ENCODE data around the gene PCNX1. TPM values are rescaled to one million over a fixed set of nuclear protein-coding genes. Genes with fewer than 3 reads are reported as not detected.

The PCNX1 gene
- total RNA-seq, 1 donor from 2014 or later: 68.8 TPM

DNA sequence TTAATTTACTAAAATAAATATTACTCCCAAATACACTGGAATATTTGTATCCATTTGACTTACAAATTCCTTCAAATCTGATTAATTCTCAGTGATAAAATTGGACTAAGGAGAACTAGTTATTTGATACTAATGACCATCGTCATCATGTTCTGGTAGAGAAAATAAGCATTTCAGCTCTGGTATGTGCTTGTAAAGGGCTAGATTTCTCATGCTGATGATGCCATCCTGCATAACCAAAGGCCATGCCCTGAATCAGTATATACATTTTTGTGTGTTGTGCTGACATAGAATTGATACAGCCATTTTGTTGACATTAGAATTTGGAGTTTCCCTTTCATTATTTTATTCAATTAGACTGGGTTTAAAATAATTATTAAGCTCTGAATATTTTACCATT lies 148.9 kb downstream of the PCNX1 start:
- no peaks in the 10 kb centered on the region for H3K4me1 Mint-ChIP-seq (ENCODE audit: unreplicated experiment)
- no peak overlapping the region for H3K4me3 Mint-ChIP-seq (ENCODE audit: unreplicated experiment)
- no peak for DNase-seq (ENCODE audit: low spot score)
- no peaks in the 10 kb centered on the region for H3K9me3 Mint-ChIP-seq (ENCODE audit: unreplicated experiment)
- no peaks in the 10 kb centered on the region for H3K27me3 Mint-ChIP-seq (ENCODE audit: unreplicated experiment)
- H3K36me3 Mint-ChIP-seq (ENCODE audit: low read depth, unreplicated experiment): peaks cover 21% of the 10 kb centered on the region
- no peak overlapping the region for H3K27ac Mint-ChIP-seq (ENCODE audit: unreplicated experiment)
- TF ChIP-seq, protein P1, sequence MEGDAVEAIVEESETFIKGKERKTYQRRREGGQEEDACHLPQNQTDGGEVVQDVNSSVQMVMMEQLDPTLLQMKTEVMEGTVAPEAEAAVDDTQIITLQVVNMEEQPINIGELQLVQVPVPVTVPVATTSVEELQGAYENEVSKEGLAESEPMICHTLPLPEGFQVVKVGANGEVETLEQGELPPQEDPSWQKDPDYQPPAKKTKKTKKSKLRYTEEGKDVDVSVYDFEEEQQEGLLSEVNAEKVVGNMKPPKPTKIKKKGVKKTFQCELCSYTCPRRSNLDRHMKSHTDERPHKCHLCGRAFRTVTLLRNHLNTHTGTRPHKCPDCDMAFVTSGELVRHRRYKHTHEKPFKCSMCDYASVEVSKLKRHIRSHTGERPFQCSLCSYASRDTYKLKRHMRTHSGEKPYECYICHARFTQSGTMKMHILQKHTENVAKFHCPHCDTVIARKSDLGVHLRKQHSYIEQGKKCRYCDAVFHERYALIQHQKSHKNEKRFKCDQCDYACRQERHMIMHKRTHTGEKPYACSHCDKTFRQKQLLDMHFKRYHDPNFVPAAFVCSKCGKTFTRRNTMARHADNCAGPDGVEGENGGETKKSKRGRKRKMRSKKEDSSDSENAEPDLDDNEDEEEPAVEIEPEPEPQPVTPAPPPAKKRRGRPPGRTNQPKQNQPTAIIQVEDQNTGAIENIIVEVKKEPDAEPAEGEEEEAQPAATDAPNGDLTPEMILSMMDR (IDR thresholded peaks at IDR 0.05; ENCODE audit: unreplicated experiment): no peak

DNA sequence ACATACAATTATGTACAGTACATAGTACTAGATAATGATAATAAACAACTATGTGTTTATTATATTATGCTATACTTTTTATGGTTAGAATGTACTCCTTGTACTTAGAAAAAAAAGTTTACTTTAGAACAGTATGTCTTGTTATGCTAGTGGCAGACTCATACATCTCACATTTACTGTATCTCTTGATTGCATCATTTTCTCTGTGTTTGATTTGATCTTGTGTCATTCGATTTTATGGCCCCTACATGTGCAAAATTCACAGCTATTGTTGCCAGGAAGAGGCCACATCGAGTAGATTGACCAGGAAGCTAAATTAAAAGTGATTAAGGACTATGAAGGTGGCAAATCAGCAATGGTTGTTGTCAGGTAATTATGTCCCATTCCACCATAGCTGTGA lies 153.0 kb downstream of the PCNX1 start:
- H3K4me3 Mint-ChIP-seq (ENCODE audit: unreplicated experiment): no peak overlapping the region
- peaks cover 25% of the 10 kb centered on the region for H3K36me3 Mint-ChIP-seq (ENCODE audit: low read depth, unreplicated experiment)
- DNase-seq (ENCODE audit: low spot score): no peak
- TF ChIP-seq, protein P1 (IDR thresholded peaks at IDR 0.05; ENCODE audit: unreplicated experiment): no peak
- no peak overlapping the region for H3K27ac Mint-ChIP-seq (ENCODE audit: unreplicated experiment)
- no peaks in the 10 kb centered on the region for H3K9me3 Mint-ChIP-seq (ENCODE audit: unreplicated experiment)
- H3K4me1 Mint-ChIP-seq (ENCODE audit: unreplicated experiment): peaks cover 2% of the 10 kb centered on the region
- H3K27me3 Mint-ChIP-seq (ENCODE audit: unreplicated experiment): no peaks in the 10 kb centered on the region

DNA sequence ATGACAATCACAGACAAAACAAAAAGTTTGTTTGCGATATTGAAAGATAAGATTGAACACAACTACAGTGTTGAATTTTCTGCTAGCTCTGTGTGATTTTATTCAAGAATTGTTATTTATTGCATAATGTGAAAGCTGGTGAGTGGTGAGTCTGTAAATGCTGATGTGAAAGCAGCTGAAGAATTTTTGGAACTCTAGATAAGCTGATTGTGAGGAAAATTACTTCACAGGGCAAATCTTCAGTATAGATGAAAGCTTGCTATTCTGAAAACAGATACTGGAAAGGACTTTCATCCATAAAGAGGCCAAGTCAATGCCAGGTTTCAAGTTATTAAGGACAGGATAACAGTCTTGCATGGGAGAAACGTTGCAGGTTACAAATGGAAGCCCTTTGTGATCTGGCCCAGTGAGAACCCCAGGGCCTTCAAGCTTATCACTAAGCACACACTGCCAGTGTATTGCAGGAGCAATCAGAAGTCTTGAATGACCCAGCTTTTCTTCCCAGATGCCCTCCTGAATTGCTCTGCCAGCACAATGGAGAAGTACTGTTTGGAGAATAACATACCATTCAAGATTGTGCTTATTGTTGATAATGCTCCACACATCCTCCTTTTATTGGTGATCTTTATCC lies 153.7 kb downstream of the PCNX1 start:
- Mint-ChIP-seq H3K4me3 (ENCODE audit: unreplicated experiment) (no peak overlapping the region), H3K27ac (ENCODE audit: unreplicated experiment) (no peak overlapping the region), H3K4me1 (ENCODE audit: unreplicated experiment) (peaks cover 2% of the 10 kb centered on the region), H3K36me3 (ENCODE audit: low read depth, unreplicated experiment) (peaks cover 32% of the 10 kb centered on the region), H3K9me3 (ENCODE audit: unreplicated experiment) (no peaks in the 10 kb centered on the region), H3K27me3 (ENCODE audit: unreplicated experiment) (no peaks in the 10 kb centered on the region)
- DNase-seq (ENCODE audit: low spot score): no peak
- TF ChIP-seq, protein P1 (IDR thresholded peaks at IDR 0.05; ENCODE audit: unreplicated experiment): no peak

DNA sequence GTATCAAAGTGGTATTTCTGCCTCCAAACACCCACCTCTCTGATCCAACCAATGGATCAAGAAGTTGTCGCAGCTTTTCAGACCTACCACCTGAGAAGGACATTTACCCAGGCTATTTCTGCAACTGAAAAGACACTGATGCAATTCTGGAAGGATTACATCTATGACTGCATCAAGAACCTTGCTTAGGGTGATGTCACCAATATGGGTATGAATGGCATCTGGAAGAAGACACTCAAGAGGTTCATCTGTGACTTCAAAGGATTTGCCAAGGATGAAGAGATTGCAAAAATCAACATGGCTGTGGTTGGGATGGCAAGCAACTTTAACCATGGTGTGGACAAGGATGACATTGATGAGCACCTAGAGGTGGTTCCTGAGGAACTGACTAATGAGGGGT lies 154.2 kb downstream of the PCNX1 start:
- DNase-seq (ENCODE audit: low spot score): no peak
- peaks cover 37% of the 10 kb centered on the region for H3K36me3 Mint-ChIP-seq (ENCODE audit: low read depth, unreplicated experiment)
- peaks cover 2% of the 10 kb centered on the region for H3K4me1 Mint-ChIP-seq (ENCODE audit: unreplicated experiment)
- peak overlapping the region; percentile 19 for H3K4me3 Mint-ChIP-seq (ENCODE audit: unreplicated experiment)
- TF ChIP-seq, protein P1 (IDR thresholded peaks at IDR 0.05; ENCODE audit: unreplicated experiment): no peak
- no peak overlapping the region for H3K27ac Mint-ChIP-seq (ENCODE audit: unreplicated experiment)
- H3K27me3 Mint-ChIP-seq (ENCODE audit: unreplicated experiment): no peaks in the 10 kb centered on the region
- no peaks in the 10 kb centered on the region for H3K9me3 Mint-ChIP-seq (ENCODE audit: unreplicated experiment)

DNA sequence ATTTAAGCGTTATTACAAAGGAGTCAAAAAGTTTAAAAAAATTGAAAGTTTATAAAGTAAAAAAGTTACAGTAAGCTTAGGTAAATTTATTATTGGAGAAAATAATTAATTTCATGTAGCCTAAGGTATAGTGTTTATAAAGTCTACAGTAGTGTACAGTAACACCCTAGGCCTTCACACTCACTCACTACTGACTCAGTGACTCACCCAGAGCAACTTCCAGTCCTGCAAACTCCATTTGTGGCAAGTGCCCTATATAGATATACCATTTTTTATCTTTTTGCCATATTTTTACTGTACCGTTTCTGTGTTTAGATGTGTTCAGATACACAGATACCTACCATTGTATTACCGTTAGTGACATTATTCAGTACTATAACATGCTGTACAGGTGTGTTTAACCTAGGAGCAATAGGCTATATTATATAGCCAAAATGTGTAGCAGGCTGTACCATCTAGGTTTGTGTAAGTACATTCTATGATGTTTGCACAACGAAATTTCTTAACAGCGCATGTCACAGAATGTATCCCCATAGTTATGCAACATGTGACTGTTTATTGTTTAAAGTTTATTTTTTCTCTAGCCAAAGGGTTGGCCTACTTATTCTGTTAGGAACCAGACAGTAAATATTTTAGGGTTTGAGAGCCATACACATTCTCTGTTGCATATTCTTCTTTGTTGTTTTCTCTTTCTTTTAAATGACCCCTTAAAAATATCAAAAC lies 155.5 kb downstream of the PCNX1 start:
- H3K27ac Mint-ChIP-seq (ENCODE audit: unreplicated experiment): no peak overlapping the region
- no peak overlapping the region for H3K4me3 Mint-ChIP-seq (ENCODE audit: unreplicated experiment)
- H3K27me3 Mint-ChIP-seq (ENCODE audit: unreplicated experiment): no peaks in the 10 kb centered on the region
- DNase-seq (ENCODE audit: low spot score): no peak
- TF ChIP-seq, protein P1 (IDR thresholded peaks at IDR 0.05; ENCODE audit: unreplicated experiment): no peak
- peaks cover 45% of the 10 kb centered on the region for H3K36me3 Mint-ChIP-seq (ENCODE audit: low read depth, unreplicated experiment)
- peaks cover 2% of the 10 kb centered on the region for H3K4me1 Mint-ChIP-seq (ENCODE audit: unreplicated experiment)
- no peaks in the 10 kb centered on the region for H3K9me3 Mint-ChIP-seq (ENCODE audit: unreplicated experiment)
